ENCODE measurements around the gene AK6. TPM values are rescaled to one million over a fixed set of nuclear protein-coding genes. Genes with fewer than 3 reads are reported as not detected.
A peak's percentile ranks its signal among the peaks of the same experiment; 100 is the strongest.

AK6 gene
- total and polyA plus RNA-seq, 9 of the 15 experiments (the other 6 are each of a cell fraction or from before 2014, with no cell fraction given) = 84.6 to 669 (median 143) TPM

- peak; percentile 36; the same call in 1 of the 2 replicates for TF ChIP-seq USF1 (CRISPR knock-in tag; IDR thresholded peaks at IDR 0.05)
- peak; percentile 24 to 60; a peak in 3 of 4 replicates for TF ChIP-seq MNT (conservative IDR thresholded peaks at IDR 0.05)
- no peak for TF ChIP-seq IFI16 (CRISPR knock-in tag; IDR thresholded peaks at IDR 0.05)
- peak; percentile 26; the same call in 1 of the 2 replicates for TF ChIP-seq NCOR1 (IDR thresholded peaks at IDR 0.05)
- TF ChIP-seq SUPT5H (IDR thresholded peaks at IDR 0.05) = no peak
- TF ChIP-seq EP400 (IDR thresholded peaks at IDR 0.05) = peak; percentile 47
- peak; percentile 56; the same call in 1 of the 2 replicates for TF ChIP-seq HMBOX1 (IDR thresholded peaks at IDR 0.05)
- 0 out of 2 replicates have a peak, but pooled peaks have one; percentile 8 for TF ChIP-seq POLR2G (IDR thresholded peaks at IDR 0.05; ENCODE audit: low read depth, low read length)
- TF ChIP-seq HMGN3 (IDR thresholded peaks at IDR 0.05; ENCODE audit: borderline replicate concordance, extremely low read depth, insufficient read length, low read depth, low read length) = no peak
- TF ChIP-seq MGA (IDR thresholded peaks at IDR 0.05) = 0 out of 2 replicates have a peak, but pooled peaks have one; percentile 32
- 0 out of 2 replicates have a peak, but pooled peaks have one; percentile 34 for TF ChIP-seq ZNF12 (CRISPR knock-in tag; IDR thresholded peaks at IDR 0.05)
- TF ChIP-seq ZBTB17 (CRISPR knock-in tag; IDR thresholded peaks at IDR 0.05) = no peak
- TF ChIP-seq L3MBTL2 (IDR thresholded peaks at IDR 0.05) = peak; percentile 43; the same call in 1 of the 2 replicates
Measured at GRCh38 chr5:69367697-69368279, 1.5 kb downstream of the AK6 start (continued).

Data from K562 (cell line).